HEK293 (cell line): Measurements from ENCODE around the gene HSPH1.

Source experiments
- CTCF ChIA-PET: fragments of 350-600 bp; formaldehyde crosslinking; extraction: SDS; loops from one replicate; lab custom pipeline; 2021; ENCODE audit warnings: antibody characterized with exemption; lab: Yijun Ruan, JAX
- POLR2A ChIA-PET: fragments of 300-600 bp; formaldehyde crosslinking; extraction: SDS; loops from one replicate; lab custom pipeline; 2020; ENCODE audit warnings: antibody characterized with exemption, inconsistent platforms; lab: Yijun Ruan, JAX
- H3K27ac ChIP-seq: fragments of 200-500 bp; sonication (Bioruptor generic); 2 replicates; pipeline ENCODE4 v1.5.1; 2014; ENCODE audit warnings: low read depth, low read length, control low read depth, inconsistent platforms; ENCODE audit errors: extremely low read depth
- H3K36me3 ChIP-seq, 2 experiments: fragments of 200-500 bp in 1 of 2; sonication (Bioruptor generic) in 1 of 2; 1 replicate in 1 of 2; 2 replicates in 1 of 2; pipeline ENCODE4 v1.5.1; 2014 to 2017; ENCODE audit warnings: inconsistent platforms in 2 of 2, low read length in 2 of 2; ENCODE audit not compliant: control insufficient read depth in 2 of 2, insufficient read depth in 1 of 2
- H3K4me1 ChIP-seq: fragments of 200-500 bp; sonication (Bioruptor generic); 2 replicates; pipeline ENCODE4 v1.5.1; 2014; ENCODE audit warnings: mild to moderate bottlenecking, low read length, inconsistent platforms; ENCODE audit not compliant: control insufficient read depth, insufficient read depth
- H3K4me3 ChIP-seq: 2 replicates; pipeline ENCODE4 v1.5.1; 2011; ENCODE audit warnings: low read depth, mild to moderate bottlenecking, control low read depth, low read length, moderate library complexity
- H3K9me3 ChIP-seq: fragments of 200-500 bp; sonication (Bioruptor generic); 2 replicates; pipeline ENCODE4 v1.5.1; 2014; ENCODE audit warnings: low read depth, low read length, inconsistent platforms; ENCODE audit not compliant: control insufficient read depth, insufficient read depth
- GLI4 ChIP-seq: fragments of 450-650 bp; formaldehyde crosslinking; IDR thresholded peaks from 2 replicates; pipeline ENCODE4 v1.5.1; 2016; ENCODE audit warnings: missing biosample characterization, missing genetic modification characterization
- OSR2 ChIP-seq: fragments of 450-650 bp; formaldehyde crosslinking; IDR thresholded peaks from 2 replicates; pipeline ENCODE4 v1.5.1; 2016; ENCODE audit warnings: missing biosample characterization, missing genetic modification characterization
- SP2 ChIP-seq: fragments of 450-650 bp; formaldehyde crosslinking; IDR thresholded peaks from 2 replicates; pipeline ENCODE4 v1.5.1; 2016; ENCODE audit warnings: missing biosample characterization, missing genetic modification characterization
- TCF7L2 ChIP-seq: IDR thresholded peaks from 2 replicates; pipeline ENCODE4 v1.6.1; 2011; ENCODE audit warnings: low read depth, mild to moderate bottlenecking, inconsistent platforms, low read length, moderate library complexity, borderline replicate concordance
- YY1 ChIP-seq: fragments of 450-650 bp; formaldehyde crosslinking; IDR thresholded peaks from 2 replicates; pipeline ENCODE4 v1.5.1; 2018; ENCODE audit warnings: missing biosample characterization, missing genetic modification characterization
- YY2 ChIP-seq: fragments of 450-650 bp; formaldehyde crosslinking; IDR thresholded peaks from 2 replicates; pipeline ENCODE4 v1.5.1; 2016; ENCODE audit warnings: missing biosample characterization, missing genetic modification characterization
- ZFHX2 ChIP-seq: fragments of 450-650 bp; formaldehyde crosslinking; conservative IDR thresholded peaks from 2 replicates; pipeline ENCODE4 v1.5.1; 2016; ENCODE audit warnings: missing biosample characterization, missing genetic modification characterization
- ZNF140 ChIP-seq: fragments of 450-650 bp; formaldehyde crosslinking; IDR thresholded peaks from 2 replicates; pipeline ENCODE4 v1.5.1; 2016; ENCODE audit warnings: missing biosample characterization, missing genetic modification characterization
- ZNF302 ChIP-seq: fragments of 450-650 bp; formaldehyde crosslinking; IDR thresholded peaks from 2 replicates; pipeline ENCODE4 v1.5.1; 2016; ENCODE audit warnings: missing biosample characterization, missing genetic modification characterization, low read depth
- ZNF324 ChIP-seq: fragments of 450-650 bp; formaldehyde crosslinking; IDR thresholded peaks from 2 replicates; pipeline ENCODE4 v1.5.1; 2016; ENCODE audit warnings: missing biosample characterization, missing genetic modification characterization
- ZNF660 ChIP-seq: fragments of 450-650 bp; IDR thresholded peaks from 2 replicates; pipeline ENCODE4 v1.5.1; 2018; ENCODE audit warnings: missing biosample characterization, mild to moderate bottlenecking, missing genetic modification characterization
- ZNF747 ChIP-seq: fragments of 450-650 bp; formaldehyde crosslinking; IDR thresholded peaks from 2 replicates; pipeline ENCODE4 v1.5.1; 2016; ENCODE audit warnings: missing biosample characterization, missing genetic modification characterization
- ZNF768 ChIP-seq: fragments of 450-650 bp; formaldehyde crosslinking; IDR thresholded peaks from 2 replicates; pipeline ENCODE4 v1.5.1; 2018; ENCODE audit warnings: missing biosample characterization, mild to moderate bottlenecking, missing genetic modification characterization
- ZNF777 ChIP-seq: fragments of 450-650 bp; formaldehyde crosslinking; IDR thresholded peaks from 2 replicates; pipeline ENCODE4 v1.5.1; 2017; ENCODE audit warnings: missing biosample characterization, missing genetic modification characterization, borderline replicate concordance
- ZNF843 ChIP-seq: fragments of 450-650 bp; formaldehyde crosslinking; IDR thresholded peaks from 2 replicates; pipeline ENCODE4 v1.5.1; 2016; ENCODE audit warnings: missing biosample characterization, missing genetic modification characterization
- ZSCAN23 ChIP-seq: fragments of 450-650 bp; formaldehyde crosslinking; IDR thresholded peaks from 2 replicates; pipeline ENCODE4 v1.5.1; 2016; ENCODE audit warnings: missing biosample characterization, missing genetic modification characterization
- TF ChIP-seq, protein P1 (sequence below): fragments of 450-650 bp; formaldehyde crosslinking; IDR thresholded peaks from 2 replicates; pipeline ENCODE4 v1.5.1; 2016; ENCODE audit warnings: missing biosample characterization, missing genetic modification characterization
- TF ChIP-seq, protein P2 (sequence below): fragments of 450-650 bp; formaldehyde crosslinking; IDR thresholded peaks from 2 replicates; pipeline ENCODE4 v1.5.1; 2016; ENCODE audit warnings: missing biosample characterization, missing genetic modification characterization
- TF ChIP-seq, protein P3 (sequence below): fragments of 450-650 bp; formaldehyde crosslinking; conservative IDR thresholded peaks from 2 replicates; pipeline ENCODE4 v1.5.1; 2016; ENCODE audit warnings: low read depth, missing biosample characterization, missing genetic modification characterization
- TF ChIP-seq, protein P4 (sequence below): fragments of 450-650 bp; formaldehyde crosslinking; IDR thresholded peaks from 2 replicates; pipeline ENCODE4 v1.5.1; 2017; ENCODE audit warnings: missing biosample characterization, missing genetic modification characterization
- TF ChIP-seq, protein P5 (sequence below): fragments of 450-650 bp; formaldehyde crosslinking; IDR thresholded peaks from 2 replicates; pipeline ENCODE4 v1.5.1; 2016; ENCODE audit warnings: missing biosample characterization, missing genetic modification characterization
- TF ChIP-seq, protein P6 (sequence below): fragments of 450-650 bp; formaldehyde crosslinking; IDR thresholded peaks from 2 replicates; pipeline ENCODE4 v1.5.1; 2016; ENCODE audit warnings: missing biosample characterization, missing genetic modification characterization
- TF ChIP-seq, protein P7 (sequence below): fragments of 450-650 bp; formaldehyde crosslinking; IDR thresholded peaks from 2 replicates; pipeline ENCODE4 v1.5.1; 2016; ENCODE audit warnings: missing biosample characterization, missing genetic modification characterization

HSPH1 gene

DNA sequence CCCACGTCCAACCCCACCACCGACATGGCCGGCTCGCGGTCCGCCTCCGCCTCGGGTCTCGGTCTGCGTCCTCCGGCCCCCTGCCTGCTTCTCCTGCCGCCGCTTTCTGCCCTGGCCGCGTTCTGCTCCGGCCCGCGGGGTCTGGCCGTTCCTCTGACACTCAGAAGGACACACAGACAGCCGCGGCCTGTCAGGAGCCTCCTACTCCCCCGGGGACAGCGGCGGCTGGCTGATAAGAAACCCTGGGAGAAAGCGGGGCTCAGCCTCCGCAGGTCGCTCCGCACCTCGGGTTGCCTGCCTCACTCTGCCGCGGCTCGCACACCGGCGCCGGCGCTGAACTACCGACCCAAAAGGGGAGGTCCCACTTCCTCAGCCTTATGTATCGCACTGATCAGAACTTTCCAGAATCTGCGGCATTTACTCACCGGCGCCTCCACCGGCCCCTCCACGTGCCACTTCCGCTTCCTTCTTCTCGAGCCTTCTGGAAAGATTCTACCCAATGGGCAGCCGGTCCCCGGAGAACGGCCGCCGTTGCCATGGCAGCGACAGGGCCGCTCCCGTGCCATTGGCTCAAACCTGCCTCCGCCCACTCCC, at the start of gene HSPH1:
TSS of gene HSPH1 (minus strand) at position 348 of the 594 bp plus-strand sequence. CDS start at position 26, 322 bp downstream.
- H3K4me3 ChIP-seq, result peak within 1 kb of the TSS; percentile 73
- H3K27ac ChIP-seq, result peak within 1 kb of the TSS; percentile 77
- H3K9me3 ChIP-seq, result no peaks in the 10 kb centered on the region
- H3K36me3 ChIP-seq, result peaks cover 4 to 18% of the 10 kb centered on the region in 2 experiments; a peak in 2 of 3 replicates
- POLR2A ChIA-PET, result interaction anchor here (0.6 kb wide), 1 partner anchor 18 kb away, joined by 3 read pairs; no protein-coding TSS in a partner anchor
- H3K4me1 ChIP-seq, result no peaks in the 10 kb centered on the region
- CTCF ChIA-PET, result interaction anchor here (0.7 kb wide), 1 partner anchor 434 kb away, joined by 3 read pairs; no protein-coding TSS in a partner anchor
- TF ChIP-seq, protein P1, sequence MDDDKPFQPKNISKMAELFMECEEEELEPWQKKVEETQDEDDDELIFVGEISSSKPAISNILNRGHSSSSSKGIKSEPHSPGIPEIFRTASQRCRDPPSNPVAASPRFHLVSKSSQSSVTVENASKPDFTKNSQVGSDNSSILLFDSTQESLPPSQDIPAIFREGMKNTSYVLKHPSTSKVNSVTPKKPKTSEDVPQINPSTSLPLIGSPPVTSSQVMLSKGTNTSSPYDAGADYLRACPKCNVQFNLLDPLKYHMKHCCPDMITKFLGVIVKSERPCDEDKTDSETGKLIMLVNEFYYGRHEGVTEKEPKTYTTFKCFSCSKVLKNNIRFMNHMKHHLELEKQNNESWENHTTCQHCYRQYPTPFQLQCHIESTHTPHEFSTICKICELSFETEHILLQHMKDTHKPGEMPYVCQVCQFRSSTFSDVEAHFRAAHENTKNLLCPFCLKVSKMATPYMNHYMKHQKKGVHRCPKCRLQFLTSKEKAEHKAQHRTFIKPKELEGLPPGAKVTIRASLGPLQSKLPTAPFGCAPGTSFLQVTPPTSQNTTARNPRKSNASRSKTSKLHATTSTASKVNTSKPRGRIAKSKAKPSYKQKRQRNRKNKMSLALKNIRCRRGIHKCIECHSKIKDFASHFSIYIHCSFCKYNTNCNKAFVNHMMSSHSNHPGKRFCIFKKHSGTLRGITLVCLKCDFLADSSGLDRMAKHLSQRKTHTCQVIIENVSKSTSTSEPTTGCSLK (tag by site-specific recombination), result no peak
- TF ChIP-seq, protein P2, sequence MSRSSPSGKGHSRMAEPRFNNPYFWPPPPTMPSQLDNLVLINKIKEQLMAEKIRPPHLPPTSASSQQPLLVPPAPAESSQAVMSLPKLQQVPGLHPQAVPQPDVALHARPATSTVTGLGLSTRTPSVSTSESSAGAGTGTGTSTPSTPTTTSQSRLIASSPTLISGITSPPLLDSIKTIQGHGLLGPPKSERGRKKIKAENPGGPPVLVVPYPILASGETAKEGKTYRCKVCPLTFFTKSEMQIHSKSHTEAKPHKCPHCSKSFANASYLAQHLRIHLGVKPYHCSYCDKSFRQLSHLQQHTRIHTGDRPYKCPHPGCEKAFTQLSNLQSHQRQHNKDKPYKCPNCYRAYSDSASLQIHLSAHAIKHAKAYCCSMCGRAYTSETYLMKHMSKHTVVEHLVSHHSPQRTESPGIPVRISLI (tag by site-specific recombination), result no peak
- TF ChIP-seq ZSCAN23 (tag by site-specific recombination) (no peak), ZNF843 (no peak), SP2 (tag by site-specific recombination) (peak; percentile 95), ZNF302 (no peak), GLI4 (no peak), ZNF140 (tag by site-specific recombination) (no peak), TCF7L2 (no peak), OSR2 (tag by site-specific recombination) (no peak), YY2 (tag by site-specific recombination) (no peak), ZNF777 (0 out of 2 replicates have a peak, but pooled peaks have one; percentile 48), ZNF747 (no peak), ZNF660 (peak; percentile 30; the same call in 1 of the 2 replicates), ZNF324 (tag by site-specific recombination) (no peak), ZNF768 (no peak), YY1 (peak; percentile 50; the same call in 1 of the 2 replicates), ZFHX2 (tag by site-specific recombination) (no peak)
- TF ChIP-seq, protein P3, sequence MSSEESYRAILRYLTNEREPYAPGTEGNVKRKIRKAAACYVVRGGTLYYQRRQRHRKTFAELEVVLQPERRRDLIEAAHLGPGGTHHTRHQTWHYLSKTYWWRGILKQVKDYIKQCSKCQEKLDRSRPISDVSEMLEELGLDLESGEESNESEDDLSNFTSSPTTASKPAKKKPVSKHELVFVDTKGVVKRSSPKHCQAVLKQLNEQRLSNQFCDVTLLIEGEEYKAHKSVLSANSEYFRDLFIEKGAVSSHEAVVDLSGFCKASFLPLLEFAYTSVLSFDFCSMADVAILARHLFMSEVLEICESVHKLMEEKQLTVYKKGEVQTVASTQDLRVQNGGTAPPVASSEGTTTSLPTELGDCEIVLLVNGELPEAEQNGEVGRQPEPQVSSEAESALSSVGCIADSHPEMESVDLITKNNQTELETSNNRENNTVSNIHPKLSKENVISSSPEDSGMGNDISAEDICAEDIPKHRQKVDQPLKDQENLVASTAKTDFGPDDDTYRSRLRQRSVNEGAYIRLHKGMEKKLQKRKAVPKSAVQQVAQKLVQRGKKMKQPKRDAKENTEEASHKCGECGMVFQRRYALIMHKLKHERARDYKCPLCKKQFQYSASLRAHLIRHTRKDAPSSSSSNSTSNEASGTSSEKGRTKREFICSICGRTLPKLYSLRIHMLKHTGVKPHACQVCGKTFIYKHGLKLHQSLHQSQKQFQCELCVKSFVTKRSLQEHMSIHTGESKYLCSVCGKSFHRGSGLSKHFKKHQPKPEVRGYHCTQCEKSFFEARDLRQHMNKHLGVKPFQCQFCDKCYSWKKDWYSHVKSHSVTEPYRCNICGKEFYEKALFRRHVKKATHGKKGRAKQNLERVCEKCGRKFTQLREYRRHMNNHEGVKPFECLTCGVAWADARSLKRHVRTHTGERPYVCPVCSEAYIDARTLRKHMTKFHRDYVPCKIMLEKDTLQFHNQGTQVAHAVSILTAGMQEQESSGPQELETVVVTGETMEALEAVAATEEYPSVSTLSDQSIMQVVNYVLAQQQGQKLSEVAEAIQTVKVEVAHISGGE, result peak; percentile 56
- TF ChIP-seq, protein P4, sequence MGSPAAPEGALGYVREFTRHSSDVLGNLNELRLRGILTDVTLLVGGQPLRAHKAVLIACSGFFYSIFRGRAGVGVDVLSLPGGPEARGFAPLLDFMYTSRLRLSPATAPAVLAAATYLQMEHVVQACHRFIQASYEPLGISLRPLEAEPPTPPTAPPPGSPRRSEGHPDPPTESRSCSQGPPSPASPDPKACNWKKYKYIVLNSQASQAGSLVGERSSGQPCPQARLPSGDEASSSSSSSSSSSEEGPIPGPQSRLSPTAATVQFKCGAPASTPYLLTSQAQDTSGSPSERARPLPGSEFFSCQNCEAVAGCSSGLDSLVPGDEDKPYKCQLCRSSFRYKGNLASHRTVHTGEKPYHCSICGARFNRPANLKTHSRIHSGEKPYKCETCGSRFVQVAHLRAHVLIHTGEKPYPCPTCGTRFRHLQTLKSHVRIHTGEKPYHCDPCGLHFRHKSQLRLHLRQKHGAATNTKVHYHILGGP, result no peak
- TF ChIP-seq, protein P5, sequence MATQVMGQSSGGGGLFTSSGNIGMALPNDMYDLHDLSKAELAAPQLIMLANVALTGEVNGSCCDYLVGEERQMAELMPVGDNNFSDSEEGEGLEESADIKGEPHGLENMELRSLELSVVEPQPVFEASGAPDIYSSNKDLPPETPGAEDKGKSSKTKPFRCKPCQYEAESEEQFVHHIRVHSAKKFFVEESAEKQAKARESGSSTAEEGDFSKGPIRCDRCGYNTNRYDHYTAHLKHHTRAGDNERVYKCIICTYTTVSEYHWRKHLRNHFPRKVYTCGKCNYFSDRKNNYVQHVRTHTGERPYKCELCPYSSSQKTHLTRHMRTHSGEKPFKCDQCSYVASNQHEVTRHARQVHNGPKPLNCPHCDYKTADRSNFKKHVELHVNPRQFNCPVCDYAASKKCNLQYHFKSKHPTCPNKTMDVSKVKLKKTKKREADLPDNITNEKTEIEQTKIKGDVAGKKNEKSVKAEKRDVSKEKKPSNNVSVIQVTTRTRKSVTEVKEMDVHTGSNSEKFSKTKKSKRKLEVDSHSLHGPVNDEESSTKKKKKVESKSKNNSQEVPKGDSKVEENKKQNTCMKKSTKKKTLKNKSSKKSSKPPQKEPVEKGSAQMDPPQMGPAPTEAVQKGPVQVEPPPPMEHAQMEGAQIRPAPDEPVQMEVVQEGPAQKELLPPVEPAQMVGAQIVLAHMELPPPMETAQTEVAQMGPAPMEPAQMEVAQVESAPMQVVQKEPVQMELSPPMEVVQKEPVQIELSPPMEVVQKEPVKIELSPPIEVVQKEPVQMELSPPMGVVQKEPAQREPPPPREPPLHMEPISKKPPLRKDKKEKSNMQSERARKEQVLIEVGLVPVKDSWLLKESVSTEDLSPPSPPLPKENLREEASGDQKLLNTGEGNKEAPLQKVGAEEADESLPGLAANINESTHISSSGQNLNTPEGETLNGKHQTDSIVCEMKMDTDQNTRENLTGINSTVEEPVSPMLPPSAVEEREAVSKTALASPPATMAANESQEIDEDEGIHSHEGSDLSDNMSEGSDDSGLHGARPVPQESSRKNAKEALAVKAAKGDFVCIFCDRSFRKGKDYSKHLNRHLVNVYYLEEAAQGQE (tag by site-specific recombination), result peak; percentile 72
- TF ChIP-seq, protein P6, sequence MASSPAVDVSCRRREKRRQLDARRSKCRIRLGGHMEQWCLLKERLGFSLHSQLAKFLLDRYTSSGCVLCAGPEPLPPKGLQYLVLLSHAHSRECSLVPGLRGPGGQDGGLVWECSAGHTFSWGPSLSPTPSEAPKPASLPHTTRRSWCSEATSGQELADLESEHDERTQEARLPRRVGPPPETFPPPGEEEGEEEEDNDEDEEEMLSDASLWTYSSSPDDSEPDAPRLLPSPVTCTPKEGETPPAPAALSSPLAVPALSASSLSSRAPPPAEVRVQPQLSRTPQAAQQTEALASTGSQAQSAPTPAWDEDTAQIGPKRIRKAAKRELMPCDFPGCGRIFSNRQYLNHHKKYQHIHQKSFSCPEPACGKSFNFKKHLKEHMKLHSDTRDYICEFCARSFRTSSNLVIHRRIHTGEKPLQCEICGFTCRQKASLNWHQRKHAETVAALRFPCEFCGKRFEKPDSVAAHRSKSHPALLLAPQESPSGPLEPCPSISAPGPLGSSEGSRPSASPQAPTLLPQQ, result no peak
- TF ChIP-seq, protein P7, sequence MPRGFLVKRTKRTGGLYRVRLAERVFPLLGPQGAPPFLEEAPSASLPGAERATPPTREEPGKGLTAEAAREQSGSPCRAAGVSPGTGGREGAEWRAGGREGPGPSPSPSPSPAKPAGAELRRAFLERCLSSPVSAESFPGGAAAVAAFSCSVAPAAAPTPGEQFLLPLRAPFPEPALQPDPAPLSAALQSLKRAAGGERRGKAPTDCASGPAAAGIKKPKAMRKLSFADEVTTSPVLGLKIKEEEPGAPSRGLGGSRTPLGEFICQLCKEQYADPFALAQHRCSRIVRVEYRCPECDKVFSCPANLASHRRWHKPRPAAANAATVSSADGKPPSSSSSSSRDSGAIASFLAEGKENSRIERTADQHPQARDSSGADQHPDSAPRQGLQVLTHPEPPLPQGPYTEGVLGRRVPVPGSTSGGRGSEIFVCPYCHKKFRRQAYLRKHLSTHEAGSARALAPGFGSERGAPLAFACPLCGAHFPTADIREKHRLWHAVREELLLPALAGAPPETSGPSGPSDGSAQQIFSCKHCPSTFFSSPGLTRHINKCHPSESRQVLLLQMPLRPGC (tag by site-specific recombination), result no peak
